Peyer's patch (tissue), 4 donors: Measurements from ENCODE around the gene TACO1. TPM values are rescaled to one million over a fixed set of nuclear protein-coding genes. Genes with fewer than 3 reads are reported as not detected.

Experiments used
- DNase-seq, 3 donors: peaks; one replicate each; pipeline ENCODE4 v3.0.0-alpha.2; 2017 to 2019
- H3K27ac ChIP-seq, 4 donors: fragments of 200-600 bp; sonication (generic); one replicate each; pipeline ENCODE4 v1.5.1; 2016 to 2019
- H3K27me3 ChIP-seq, 2 donors: fragments of 200-600 bp; sonication (generic); one replicate each; pipeline ENCODE4 v1.5.1; 2019
- H3K36me3 ChIP-seq, 3 donors: fragments of 200-600 bp; sonication (generic); one replicate each; pipeline ENCODE4 v1.5.1; 2016 to 2019
- H3K4me1 ChIP-seq, 4 donors: fragments of 200-600 bp; sonication (generic); one replicate each; pipeline ENCODE4 v1.5.1; 2016 to 2019
- H3K4me3 ChIP-seq, 4 donors: fragments of 200-600 bp; sonication (generic); 1 replicate in 3 of 4; 2 replicates in 1 of 4; pipeline ENCODE4 v1.5.1; 2016 to 2019; ENCODE audit warnings: mild to moderate bottlenecking in 1 of 4
- H3K9me3 ChIP-seq, 4 donors: fragments of 200-600 bp; sonication (generic); one replicate each; pipeline ENCODE4 v1.5.1; 2016 to 2019; ENCODE audit warnings: mild to moderate bottlenecking in 1 of 4
- CTCF ChIP-seq, 6 experiments: fragments of 450-650 bp in 4 of 6; fragments of 200-600 bp in 2 of 6; sonication (generic) in 1 of 6; IDR thresholded peaks; one replicate each; pipeline ENCODE4 v1.5.1; 2017 to 2019; ENCODE audit warnings: antibody characterized with exemption in 6 of 6, mild to moderate bottlenecking in 3 of 6, moderate library complexity in 1 of 6
- POLR2A ChIP-seq, 2 donors: fragments of 450-650 bp; IDR thresholded peaks; one replicate each; pipeline ENCODE4 v1.5.1; 2017; ENCODE audit warnings: antibody characterized with exemption in 2 of 2, mild to moderate bottlenecking in 2 of 2, moderate library complexity in 2 of 2
- total RNA-seq, 4 donors: library from RNA; depleted of rRNA; stranded (reverse); fragments of >200 nt; gene quantifications; one replicate each; pipeline ENCODE4 v1.1.0, GENCODE V29; 2016

TACO1 gene
- total RNA-seq, 4 donors from 2014 or later, result 12.4 to 38.7 (median 36.0) TPM

- Histone ChIP-seq H3K27ac (no peak overlapping the region), H3K9me3 (no peaks in the 10 kb centered on the region), H3K36me3 (peaks cover 0 to 26% (median 0%) of the 10 kb centered on the region in 3 donors), H3K4me1 (no peaks in the 10 kb centered on the region), H3K4me3 (no peak overlapping the region), H3K27me3 (no peaks in the 10 kb centered on the region)
- no peak for DNase-seq
- no peak for TF ChIP-seq POLR2A (IDR thresholded peaks at IDR 0.05)
- no peak for TF ChIP-seq CTCF (IDR thresholded peaks at IDR 0.05)
Measured at GRCh38 chr17:63635787-63636186, 35.1 kb downstream of the TACO1 start.

- Histone ChIP-seq H3K9me3 (no peaks in the 10 kb centered on the region), H3K4me1 (no peaks in the 10 kb centered on the region), H3K4me3 (no peak overlapping the region), H3K36me3 (peaks cover 0 to 18% (median 0%) of the 10 kb centered on the region in 3 donors), H3K27me3 (no peaks in the 10 kb centered on the region), H3K27ac (no peak overlapping the region)
- no peak for DNase-seq
- TF ChIP-seq POLR2A (IDR thresholded peaks at IDR 0.05) (no peak), CTCF (IDR thresholded peaks at IDR 0.05) (no peak)
Measured at GRCh38 chr17:63639125-63639524, 38.4 kb downstream of the TACO1 start.

- no peaks in the 10 kb centered on the region for H3K4me1 ChIP-seq
- TF ChIP-seq CTCF (IDR thresholded peaks at IDR 0.05), result no peak
- no peak for TF ChIP-seq POLR2A (IDR thresholded peaks at IDR 0.05)
Measured at GRCh38 chr17:63640038-63640437, 39.3 kb downstream of the TACO1 start.

GRCh38 chr17:63641692-63642448, 41.2 kb downstream of the TACO1 start:
- TF ChIP-seq CTCF (IDR thresholded peaks at IDR 0.05) (no peak), POLR2A (IDR thresholded peaks at IDR 0.05) (no peak)
- H3K27ac ChIP-seq, result no peak overlapping the region

More at GRCh38 chr17:63640038-63640437, 39.3 kb downstream of the TACO1 start:
- no peak overlapping the region for H3K4me3 ChIP-seq
- DNase-seq, result no peak
- no peaks in the 10 kb centered on the region for H3K9me3 ChIP-seq
- peaks cover 0 to 18% (median 0%) of the 10 kb centered on the region in 3 donors for H3K36me3 ChIP-seq
- H3K27ac ChIP-seq, result no peak overlapping the region
- no peaks in the 10 kb centered on the region for H3K27me3 ChIP-seq

GRCh38 chr17:63644846-63645245, 44.2 kb downstream of the TACO1 start:
- Histone ChIP-seq H3K27me3 (no peaks in the 10 kb centered on the region), H3K4me1 (no peaks in the 10 kb centered on the region), H3K4me3 (no peak overlapping the region), H3K27ac (no peak overlapping the region), H3K9me3 (no peaks in the 10 kb centered on the region), H3K36me3 (peaks cover 0 to 9% (median 0%) of the 10 kb centered on the region in 3 donors)
- TF ChIP-seq CTCF (IDR thresholded peaks at IDR 0.05) (no peak), POLR2A (IDR thresholded peaks at IDR 0.05) (no peak)
- no peak for DNase-seq

More at GRCh38 chr17:63641692-63642448, 41.2 kb downstream of the TACO1 start:
- DNase-seq, result no peak
- no peaks in the 10 kb centered on the region for H3K27me3 ChIP-seq
- H3K4me3 ChIP-seq, result no peak overlapping the region
- H3K9me3 ChIP-seq, result no peaks in the 10 kb centered on the region
- no peaks in the 10 kb centered on the region for H3K4me1 ChIP-seq
- peaks cover 0 to 8% (median 0%) of the 10 kb centered on the region in 3 donors for H3K36me3 ChIP-seq
